Calu3 (cell line): ENCODE measurements around the gene DUS2. TPM values are rescaled to one million over a fixed set of nuclear protein-coding genes. Genes with fewer than 3 reads are reported as not detected.
A peak's percentile ranks its signal among the peaks of the same experiment; 100 is the strongest.

ENCODE experiments used
- BruUV-seq: library from RNA; stranded (reverse); fragments of 400-500 nt; replicated peaks from 2 replicates; lab custom pipeline; 2021; lab: Mats Ljungman, UMichigan
- CTCF ChIA-PET: fragments of 300-600 bp; sonication (Branson Sonifier 250); formaldehyde crosslinking; loops from one replicate; lab custom pipeline; 2022; ENCODE audit warnings: antibody characterized with exemption; lab: Charles Lee
- DNase-seq: peaks from one replicate; pipeline ENCODE4 v3.0.0; 2022
- H3K27ac Mint-ChIP-seq: one replicate; pipeline ENCODE4 v1.8.0; 2022; ENCODE audit warnings: mixed read lengths; ENCODE audit not compliant: unreplicated experiment
- H3K27me3 Mint-ChIP-seq: one replicate; pipeline ENCODE4 v1.8.0; 2022; ENCODE audit warnings: mixed read lengths; ENCODE audit not compliant: unreplicated experiment
- H3K36me3 Mint-ChIP-seq: one replicate; pipeline ENCODE4 v1.8.0; 2022; ENCODE audit warnings: mild to moderate bottlenecking, moderate library complexity, mixed read lengths; ENCODE audit not compliant: insufficient read depth, unreplicated experiment
- H3K4me1 Mint-ChIP-seq: one replicate; pipeline ENCODE4 v1.8.0; 2022; ENCODE audit warnings: mild to moderate bottlenecking, low read depth, mixed read lengths; ENCODE audit not compliant: unreplicated experiment
- H3K4me3 Mint-ChIP-seq: one replicate; pipeline ENCODE4 v1.8.0; 2022; ENCODE audit warnings: mild to moderate bottlenecking, low read depth, moderate library complexity, mixed read lengths; ENCODE audit not compliant: unreplicated experiment
- H3K9me3 Mint-ChIP-seq: one replicate; pipeline ENCODE4 v1.8.0; 2022; ENCODE audit warnings: low read depth, mixed read lengths; ENCODE audit not compliant: unreplicated experiment
- intact Hi-C: fragments of 100-400 bp; cut with micrococcal nuclease; formaldehyde crosslinking; loops from one replicate; pipeline ENCODE4 v1.10.0; 2022; ENCODE audit not compliant: unreplicated experiment
- total RNA-seq: library from RNA; stranded (reverse); gene quantifications from 2 replicates; pipeline ENCODE4 v1.2.3, GENCODE V29; 2022
- TF ChIP-seq, protein P1 (sequence below): fragments of 200-600 bp; IDR thresholded peaks from one replicate; pipeline ENCODE4 v1.8.0; 2022; ENCODE audit warnings: antibody characterized with exemption; ENCODE audit not compliant: unreplicated experiment

The DUS2 gene
- total RNA-seq, 1 experiment from 2014 or later, result 33.5 TPM

GRCh38 chr16:68081861-68082628 lies 59.0 kb downstream of the DUS2 start:
- intact Hi-C loops, result loop anchor here (5.0 kb wide), 1 partner anchor 275 kb away; the partner anchor contains the start of genes RANBP10 and TSNAXIP1
- H3K27me3 Mint-ChIP-seq, result no peaks in the 10 kb centered on the region
- H3K27ac Mint-ChIP-seq, result no peak overlapping the region
- BruUV-seq, result no TSS peak
- TF ChIP-seq, protein P1, sequence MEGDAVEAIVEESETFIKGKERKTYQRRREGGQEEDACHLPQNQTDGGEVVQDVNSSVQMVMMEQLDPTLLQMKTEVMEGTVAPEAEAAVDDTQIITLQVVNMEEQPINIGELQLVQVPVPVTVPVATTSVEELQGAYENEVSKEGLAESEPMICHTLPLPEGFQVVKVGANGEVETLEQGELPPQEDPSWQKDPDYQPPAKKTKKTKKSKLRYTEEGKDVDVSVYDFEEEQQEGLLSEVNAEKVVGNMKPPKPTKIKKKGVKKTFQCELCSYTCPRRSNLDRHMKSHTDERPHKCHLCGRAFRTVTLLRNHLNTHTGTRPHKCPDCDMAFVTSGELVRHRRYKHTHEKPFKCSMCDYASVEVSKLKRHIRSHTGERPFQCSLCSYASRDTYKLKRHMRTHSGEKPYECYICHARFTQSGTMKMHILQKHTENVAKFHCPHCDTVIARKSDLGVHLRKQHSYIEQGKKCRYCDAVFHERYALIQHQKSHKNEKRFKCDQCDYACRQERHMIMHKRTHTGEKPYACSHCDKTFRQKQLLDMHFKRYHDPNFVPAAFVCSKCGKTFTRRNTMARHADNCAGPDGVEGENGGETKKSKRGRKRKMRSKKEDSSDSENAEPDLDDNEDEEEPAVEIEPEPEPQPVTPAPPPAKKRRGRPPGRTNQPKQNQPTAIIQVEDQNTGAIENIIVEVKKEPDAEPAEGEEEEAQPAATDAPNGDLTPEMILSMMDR, result no peak
- peaks cover 31% of the 10 kb centered on the region for H3K36me3 Mint-ChIP-seq
- H3K9me3 Mint-ChIP-seq, result no peaks in the 10 kb centered on the region
- CTCF ChIA-PET, result interaction anchor here (1.3 kb wide), 1 partner anchor 9 kb away, joined by 5 read pairs; no protein-coding TSS in a partner anchor
- H3K4me3 Mint-ChIP-seq, result no peak overlapping the region
- DNase-seq, result no peak
- peaks cover 18% of the 10 kb centered on the region for H3K4me1 Mint-ChIP-seq

- peak overlapping the region; percentile 75 for H3K27ac Mint-ChIP-seq
These were observed 59.6 kb downstream of the DUS2 start for GRCh38 chr16:68082629-68083238.

DNA sequence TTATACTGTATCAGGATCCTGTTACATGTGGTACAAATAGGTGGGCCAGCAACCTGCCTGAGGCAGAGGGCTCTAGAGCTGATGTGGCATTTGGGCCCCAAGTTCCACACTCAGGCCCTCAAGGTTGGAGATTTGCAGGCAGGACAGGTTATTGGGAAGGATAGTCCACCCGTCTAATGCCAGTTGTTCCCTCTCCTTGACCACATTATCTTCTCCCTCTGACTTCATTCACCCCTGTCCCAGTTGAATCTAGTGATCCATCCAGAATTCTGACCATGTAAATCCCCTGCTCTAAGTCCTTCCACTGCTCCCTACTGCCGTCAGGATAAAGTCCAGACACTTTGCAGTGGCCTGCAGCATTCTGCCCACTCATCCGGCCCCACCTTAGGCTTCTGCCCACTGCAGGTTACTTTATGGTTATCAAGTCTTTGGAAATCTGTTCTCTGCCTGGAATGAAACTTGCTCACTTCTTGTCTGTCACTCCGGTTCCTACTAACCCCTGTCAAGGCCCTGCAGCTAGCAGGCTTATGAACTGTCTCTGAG lies 60.2 kb downstream of the DUS2 start:
- no peak for DNase-seq
- TF ChIP-seq, protein P1, result no peak
- CTCF ChIA-PET, result interaction anchor here (0.7 to 1.3 kb wide), 4 partner anchors 10 to 267 kb away, joined by 3 to 5 read pairs (median 3); no protein-coding TSS in a partner anchor
- Mint-ChIP-seq H3K36me3 (peaks cover 32% of the 10 kb centered on the region), H3K9me3 (no peaks in the 10 kb centered on the region), H3K27me3 (no peaks in the 10 kb centered on the region), H3K27ac (peak overlapping the region; percentile 75), H3K4me1 (peaks cover 20% of the 10 kb centered on the region), H3K4me3 (no peak overlapping the region)
- no TSS peak for BruUV-seq
- intact Hi-C loops, result loop anchor here (5.0 kb wide), 1 partner anchor 276 kb away; the partner anchor contains the start of genes RANBP10 and TSNAXIP1

More at GRCh38 chr16:68082629-68083238, 59.6 kb downstream of the DUS2 start:
- no peaks in the 10 kb centered on the region for H3K27me3 Mint-ChIP-seq
- DNase-seq, result no peak
- no peak overlapping the region for H3K4me3 Mint-ChIP-seq
- CTCF ChIA-PET, result interaction anchor here (0.9 to 1.3 kb wide), 2 partner anchors 9 to 266 kb away, joined by 3 to 5 read pairs; no protein-coding TSS in a partner anchor
- peaks cover 20% of the 10 kb centered on the region for H3K4me1 Mint-ChIP-seq
- TF ChIP-seq, protein P1, result no peak
- H3K9me3 Mint-ChIP-seq, result no peaks in the 10 kb centered on the region
- H3K36me3 Mint-ChIP-seq, result peaks cover 32% of the 10 kb centered on the region
- no TSS peak for BruUV-seq
- intact Hi-C loops, result loop anchor here (5.0 kb wide), 1 partner anchor 275 kb away; the partner anchor contains the start of genes RANBP10 and TSNAXIP1

DNA sequence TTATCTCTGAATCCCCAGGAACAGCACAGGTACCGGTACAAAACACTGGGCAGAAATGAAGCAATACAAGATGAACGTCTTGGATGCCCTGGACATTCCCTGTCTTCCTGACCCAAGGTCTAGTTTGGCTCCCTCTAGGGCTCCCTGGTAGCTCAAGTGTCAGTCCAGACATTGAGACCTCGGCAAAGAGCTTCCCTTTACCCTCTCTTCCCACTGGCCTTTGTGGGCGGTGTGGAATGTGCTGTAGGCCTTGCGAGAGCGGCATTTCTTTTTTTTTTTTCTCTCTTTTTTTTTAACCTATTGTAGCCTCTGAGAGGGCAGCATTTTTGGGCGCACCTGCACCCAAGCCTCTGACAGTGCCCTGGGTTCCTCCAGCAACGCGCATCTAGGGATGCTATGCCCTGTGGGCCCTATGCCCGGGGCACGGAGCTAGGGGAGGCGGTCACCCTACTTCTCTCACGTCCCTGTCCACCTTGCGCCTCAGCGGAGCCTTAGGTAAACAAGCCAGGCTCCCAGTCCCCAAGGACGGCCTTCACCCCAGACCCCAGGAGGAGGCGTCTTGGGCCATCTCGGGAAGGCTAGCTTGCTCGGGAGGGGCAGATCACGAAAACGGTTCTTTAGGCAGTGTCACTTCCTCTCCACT lies 60.9 kb downstream of the DUS2 start:
- no peak for DNase-seq
- intact Hi-C loops, result loop anchor here (5.0 kb wide), 1 partner anchor 277 kb away; the partner anchor contains the start of genes RANBP10 and TSNAXIP1
- TF ChIP-seq, protein P1, result no peak
- H3K4me3 Mint-ChIP-seq, result peak overlapping the region; percentile 84
- no peaks in the 10 kb centered on the region for H3K27me3 Mint-ChIP-seq
- peaks cover 20% of the 10 kb centered on the region for H3K4me1 Mint-ChIP-seq
- H3K36me3 Mint-ChIP-seq, result peaks cover 32% of the 10 kb centered on the region
- H3K9me3 Mint-ChIP-seq, result no peaks in the 10 kb centered on the region
- CTCF ChIA-PET, result interaction anchor here (0.5 to 1.0 kb wide), 6 partner anchors 11 to 876 kb away, joined by 3 read pairs; no protein-coding TSS in a partner anchor
- no TSS peak for BruUV-seq
- H3K27ac Mint-ChIP-seq, result peak overlapping the region; percentile 75
